Stimulated activated CD4-positive, alpha-beta T cell treated with anti-CD3 and anti-CD28 coated beads, Interleukin-1b, Interleukin-23, amount 100 ng/mL, for 1 hour (primary cell): Measurements from ENCODE around the gene PARD3B.

ENCODE experiments used
- DNase-seq, 2 donors: peaks; one replicate each; pipeline ENCODE4 v3.0.0-alpha.2; 2020; ENCODE audit warnings: low read depth in 2 of 2

Gene PARD3B

GRCh38 chr2:205654878-205655605 lies 1109.8 kb downstream of the PARD3B start:
- no peak for DNase-seq

GRCh38 chr2:205655779-205656456 lies 1110.6 kb downstream of the PARD3B start:
- no peak for DNase-seq

- no peak for DNase-seq
These were observed 1111.2 kb downstream of the PARD3B start for GRCh38 chr2:205656461-205656860.

GRCh38 chr2:205656941-205657340 lies 1111.7 kb downstream of the PARD3B start:
- no peak for DNase-seq

- no peak for DNase-seq
These were observed 1112.3 kb downstream of the PARD3B start for GRCh38 chr2:205657579-205657978.

GRCh38 chr2:205658068-205658467 lies 1112.8 kb downstream of the PARD3B start:
- DNase-seq: no peak

GRCh38 chr2:205658572-205658971 lies 1113.3 kb downstream of the PARD3B start:
- DNase-seq: no peak

- no peak for DNase-seq
These were observed 1114.6 kb downstream of the PARD3B start for GRCh38 chr2:205659922-205660321.

- no peak for DNase-seq
These were observed 1115.3 kb downstream of the PARD3B start for GRCh38 chr2:205660521-205661124.

GRCh38 chr2:205661281-205661680 lies 1116.0 kb downstream of the PARD3B start:
- no peak for DNase-seq

GRCh38 chr2:205662206-205662965 lies 1117.1 kb downstream of the PARD3B start:
- no peak for DNase-seq

GRCh38 chr2:205665791-205666190 lies 1120.5 kb downstream of the PARD3B start:
- no peak for DNase-seq
